HL-60 (cell line): Measurements from ENCODE around the gene ROS1.

Experiments used
- DNase-seq, 2 experiments: peaks; one replicate each; pipeline ENCODE4 v3.0.0-alpha.2; 2010 to 2020; ENCODE audit warnings: low read depth in 1 of 2, low spot score in 1 of 2
- H3K27ac ChIP-seq: fragments of 250-450 bp; sonication (Bioruptor Pico); replicated peaks from 2 replicates; pipeline ENCODE4 v1.5.1; 2020; ENCODE audit warnings: mild to moderate bottlenecking, moderate library complexity
- H3K27me3 ChIP-seq: fragments of 250-450 bp; sonication (Bioruptor Pico); 2 replicates; pipeline ENCODE4 v1.5.1; 2021; ENCODE audit warnings: mild to moderate bottlenecking, moderate library complexity; ENCODE audit not compliant: insufficient read depth, poor library complexity, severe bottlenecking
- H3K4me3 ChIP-seq: replicated peaks from 2 replicates; pipeline ENCODE4 v1.5.1; 2011; ENCODE audit warnings: mild to moderate bottlenecking, control low read depth, low read length; ENCODE audit not compliant: insufficient read depth
- GABPA ChIP-seq: IDR thresholded peaks from 2 replicates; pipeline ENCODE4 v1.6.1; 2012; ENCODE audit warnings: low read depth
- POLR2AphosphoS5 ChIP-seq: IDR thresholded peaks from 2 replicates; pipeline ENCODE4 v1.6.1; 2012; ENCODE audit warnings: low read depth
- SPI1 ChIP-seq: IDR thresholded peaks from 2 replicates; pipeline ENCODE4 v1.6.1; 2012; ENCODE audit warnings: low read depth, mild to moderate bottlenecking, borderline replicate concordance
- TF ChIP-seq, protein P1 (sequence below): IDR thresholded peaks from one replicate; pipeline ENCODE4 v1.5.1; 2011; ENCODE audit warnings: low read length, control low read depth, inconsistent platforms; ENCODE audit not compliant: insufficient read depth
- TF ChIP-seq, protein P2 (sequence below): IDR thresholded peaks from 2 replicates; pipeline ENCODE4 v1.6.1; 2012; ENCODE audit warnings: low read depth; ENCODE audit not compliant: insufficient replicate concordance

ROS1 gene

GRCh38 chr6:117269638-117270054 lies 156.1 kb downstream of the ROS1 start:
- Histone ChIP-seq H3K27ac (no peak overlapping the region), H3K27me3 (peaks cover 64% of the 10 kb centered on the region), H3K4me3 (no peak overlapping the region)
- no peak for DNase-seq
- TF ChIP-seq, protein P1, sequence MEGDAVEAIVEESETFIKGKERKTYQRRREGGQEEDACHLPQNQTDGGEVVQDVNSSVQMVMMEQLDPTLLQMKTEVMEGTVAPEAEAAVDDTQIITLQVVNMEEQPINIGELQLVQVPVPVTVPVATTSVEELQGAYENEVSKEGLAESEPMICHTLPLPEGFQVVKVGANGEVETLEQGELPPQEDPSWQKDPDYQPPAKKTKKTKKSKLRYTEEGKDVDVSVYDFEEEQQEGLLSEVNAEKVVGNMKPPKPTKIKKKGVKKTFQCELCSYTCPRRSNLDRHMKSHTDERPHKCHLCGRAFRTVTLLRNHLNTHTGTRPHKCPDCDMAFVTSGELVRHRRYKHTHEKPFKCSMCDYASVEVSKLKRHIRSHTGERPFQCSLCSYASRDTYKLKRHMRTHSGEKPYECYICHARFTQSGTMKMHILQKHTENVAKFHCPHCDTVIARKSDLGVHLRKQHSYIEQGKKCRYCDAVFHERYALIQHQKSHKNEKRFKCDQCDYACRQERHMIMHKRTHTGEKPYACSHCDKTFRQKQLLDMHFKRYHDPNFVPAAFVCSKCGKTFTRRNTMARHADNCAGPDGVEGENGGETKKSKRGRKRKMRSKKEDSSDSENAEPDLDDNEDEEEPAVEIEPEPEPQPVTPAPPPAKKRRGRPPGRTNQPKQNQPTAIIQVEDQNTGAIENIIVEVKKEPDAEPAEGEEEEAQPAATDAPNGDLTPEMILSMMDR, result no peak
- TF ChIP-seq, protein P2, sequence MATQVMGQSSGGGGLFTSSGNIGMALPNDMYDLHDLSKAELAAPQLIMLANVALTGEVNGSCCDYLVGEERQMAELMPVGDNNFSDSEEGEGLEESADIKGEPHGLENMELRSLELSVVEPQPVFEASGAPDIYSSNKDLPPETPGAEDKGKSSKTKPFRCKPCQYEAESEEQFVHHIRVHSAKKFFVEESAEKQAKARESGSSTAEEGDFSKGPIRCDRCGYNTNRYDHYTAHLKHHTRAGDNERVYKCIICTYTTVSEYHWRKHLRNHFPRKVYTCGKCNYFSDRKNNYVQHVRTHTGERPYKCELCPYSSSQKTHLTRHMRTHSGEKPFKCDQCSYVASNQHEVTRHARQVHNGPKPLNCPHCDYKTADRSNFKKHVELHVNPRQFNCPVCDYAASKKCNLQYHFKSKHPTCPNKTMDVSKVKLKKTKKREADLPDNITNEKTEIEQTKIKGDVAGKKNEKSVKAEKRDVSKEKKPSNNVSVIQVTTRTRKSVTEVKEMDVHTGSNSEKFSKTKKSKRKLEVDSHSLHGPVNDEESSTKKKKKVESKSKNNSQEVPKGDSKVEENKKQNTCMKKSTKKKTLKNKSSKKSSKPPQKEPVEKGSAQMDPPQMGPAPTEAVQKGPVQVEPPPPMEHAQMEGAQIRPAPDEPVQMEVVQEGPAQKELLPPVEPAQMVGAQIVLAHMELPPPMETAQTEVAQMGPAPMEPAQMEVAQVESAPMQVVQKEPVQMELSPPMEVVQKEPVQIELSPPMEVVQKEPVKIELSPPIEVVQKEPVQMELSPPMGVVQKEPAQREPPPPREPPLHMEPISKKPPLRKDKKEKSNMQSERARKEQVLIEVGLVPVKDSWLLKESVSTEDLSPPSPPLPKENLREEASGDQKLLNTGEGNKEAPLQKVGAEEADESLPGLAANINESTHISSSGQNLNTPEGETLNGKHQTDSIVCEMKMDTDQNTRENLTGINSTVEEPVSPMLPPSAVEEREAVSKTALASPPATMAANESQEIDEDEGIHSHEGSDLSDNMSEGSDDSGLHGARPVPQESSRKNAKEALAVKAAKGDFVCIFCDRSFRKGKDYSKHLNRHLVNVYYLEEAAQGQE, result no peak
- no peak for TF ChIP-seq SPI1
- TF ChIP-seq GABPA, result no peak
- no peak for TF ChIP-seq POLR2AphosphoS5

DNA sequence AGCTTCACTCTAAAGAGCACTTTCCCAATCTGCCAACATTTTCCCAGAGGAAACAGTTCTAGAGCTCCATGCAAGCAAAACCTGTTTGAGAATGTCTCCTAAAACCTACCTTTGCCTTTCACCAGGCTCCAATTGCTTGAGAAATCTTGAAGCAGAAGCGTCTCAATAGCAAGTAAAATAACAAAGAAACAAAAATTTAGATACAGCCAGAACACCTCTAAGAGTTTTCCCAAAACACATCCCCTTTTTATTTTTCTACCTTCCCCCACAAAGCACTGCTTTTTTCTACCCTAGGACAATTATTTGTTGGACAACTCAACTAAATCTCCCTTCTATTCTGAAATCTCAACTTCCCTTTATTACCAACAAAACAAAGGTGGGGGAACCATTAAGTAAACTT lies 156.8 kb downstream of the ROS1 start:
- no peak overlapping the region for H3K4me3 ChIP-seq
- H3K27ac ChIP-seq, result no peak overlapping the region
- TF ChIP-seq GABPA, result no peak
- TF ChIP-seq, protein P1, result no peak
- TF ChIP-seq SPI1, result no peak
- no peak for TF ChIP-seq POLR2AphosphoS5
- TF ChIP-seq, protein P2, result no peak
- H3K27me3 ChIP-seq, result peaks cover 71% of the 10 kb centered on the region
- DNase-seq, result no peak

DNA sequence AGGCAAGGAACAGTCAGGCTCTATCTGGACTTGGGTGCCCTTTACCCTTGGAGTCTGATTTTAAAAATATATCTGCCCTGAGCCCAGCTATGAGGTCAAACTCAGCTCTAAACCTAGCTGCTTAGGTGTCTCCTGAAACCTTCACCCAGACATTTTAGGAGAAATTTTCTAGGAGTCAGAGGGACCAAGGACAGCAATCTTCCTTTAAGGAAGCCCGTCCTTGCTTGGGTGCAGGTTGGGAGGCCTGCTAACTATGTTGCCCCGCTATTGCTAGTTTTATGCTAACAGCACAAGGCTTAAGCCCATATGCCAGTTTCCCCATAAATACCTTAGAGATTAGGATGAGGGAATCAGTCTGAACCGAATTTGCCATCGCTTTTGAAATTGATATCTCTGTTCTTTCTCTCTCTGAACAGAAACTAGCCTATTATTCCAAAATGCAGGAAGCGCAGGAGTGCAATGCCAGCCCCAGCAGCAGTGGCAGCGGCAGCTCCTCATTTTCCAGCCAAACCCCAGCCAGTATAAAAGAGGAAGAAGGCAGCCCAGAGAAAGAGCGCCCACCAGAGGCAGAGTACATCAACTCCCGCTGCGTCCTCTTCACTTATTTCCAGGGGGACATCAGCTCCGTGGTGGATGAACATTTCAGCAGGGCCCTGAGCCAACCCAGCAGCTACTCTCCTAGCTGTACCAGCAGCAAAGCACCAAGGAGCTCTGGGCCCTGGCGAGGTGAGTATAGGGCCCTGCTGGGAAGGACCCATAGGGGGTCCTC lies 157.8 kb downstream of the ROS1 start:
- Histone ChIP-seq H3K27ac (no peak overlapping the region), H3K27me3 (peaks cover 81% of the 10 kb centered on the region), H3K4me3 (no peak overlapping the region)
- DNase-seq, result no peak
- TF ChIP-seq, protein P2, result peak; percentile 39
- no peak for TF ChIP-seq SPI1
